OCI-LY3 (cell line): ENCODE measurements around the gene COMMD4.
A peak's percentile ranks its signal among the peaks of the same experiment; 100 is the strongest.
"Not testable (repeated sequence)": the region's sequence is repeated elsewhere in the genome, so short reads cannot be mapped to it uniquely, and the experiment has no call there.

Experiments used
- H2AFZ ChIP-seq: fragments of 200-600, 300-600 bp; shearing (Covaris generic); 2 replicates; pipeline ENCODE4 v1.6.0; 2014; ENCODE audit warnings: antibody characterized with exemption, low read depth, low read length
- H3K27ac ChIP-seq: fragments of 200-600, 300-600 bp; sonication (generic); 2 replicates; pipeline ENCODE4 v1.5.1; 2014; ENCODE audit warnings: mild to moderate bottlenecking, low read length, moderate library complexity, mixed read lengths
- H3K27me3 ChIP-seq: fragments of 200-600, 300-600 bp; sonication (generic); 2 replicates; pipeline ENCODE4 v1.6.1; 2014; ENCODE audit warnings: low read depth, low read length, mixed read lengths
- H3K36me3 ChIP-seq: fragments of 200-600, 300-600 bp; sonication (generic); replicated peaks from 2 replicates; pipeline ENCODE3; 2014; ENCODE audit warnings: low read depth, low read length, mixed read lengths
- H3K4me1 ChIP-seq: fragments of 300-600, 200-600 bp; sonication (generic); 2 replicates; pipeline ENCODE4 v1.6.1; 2014; ENCODE audit warnings: low read length, mixed read lengths
- H3K4me2 ChIP-seq: fragments of 200-600, 300-600 bp; sonication (generic); 2 replicates; pipeline ENCODE4 v1.6.1; 2014; ENCODE audit warnings: low read length, mixed read lengths
- H3K4me3 ChIP-seq: fragments of 300-600, 200-600 bp; sonication (generic); 2 replicates; pipeline ENCODE4 v1.5.1; 2014; ENCODE audit warnings: antibody characterized with exemption, mild to moderate bottlenecking, low read length, moderate library complexity
- H3K79me2 ChIP-seq: fragments of 300-600, 200-600 bp; shearing (Covaris generic); 2 replicates; pipeline ENCODE4 v1.6.1; 2014; ENCODE audit warnings: mild to moderate bottlenecking, low read length, mixed read lengths
- H3K9ac ChIP-seq: fragments of 300-600, 200-600 bp; shearing (Covaris generic); 2 replicates; pipeline ENCODE4 v1.6.0; 2014; ENCODE audit warnings: mild to moderate bottlenecking, low read length, moderate library complexity
- H3K9me3 ChIP-seq: fragments of 200-600, 300-600 bp; shearing (Covaris generic); 2 replicates; pipeline ENCODE4 v1.6.1; 2014; ENCODE audit warnings: low read length, mixed read lengths; ENCODE audit not compliant: insufficient read depth
- H4K20me1 ChIP-seq: fragments of 200-600, 300-600 bp; sonication (generic); 2 replicates; pipeline ENCODE4 v1.6.1; 2016; ENCODE audit warnings: low read length, mixed read lengths; ENCODE audit not compliant: insufficient read depth
- CTCF ChIP-seq: fragments of 200-600, 300-600 bp; sonication (generic); IDR thresholded peaks from 2 replicates; pipeline ENCODE4 v1.5.1; 2014; ENCODE audit warnings: antibody characterized with exemption, low read length, low read depth
- EZH2phosphoT487 ChIP-seq: fragments of 200-600 bp; shearing (Covaris generic); IDR thresholded peaks from 2 replicates; pipeline ENCODE4 v1.6.1; 2018; ENCODE audit warnings: antibody characterized with exemption, mixed run types, low read depth

The COMMD4 gene

GRCh38 chr15:75328493-75329314 is 7.2 kb upstream of the COMMD4 start:
- no peaks in the 10 kb centered on the region for H3K36me3 ChIP-seq
- no peak overlapping the region for H3K4me2 ChIP-seq
- no peaks in the 10 kb centered on the region for H3K4me1 ChIP-seq
- no peaks in the 10 kb centered on the region for H3K79me2 ChIP-seq
- H2AFZ ChIP-seq = no peak overlapping the region
- H4K20me1 ChIP-seq = no peaks in the 10 kb centered on the region
- no peak overlapping the region for H3K27ac ChIP-seq
- no peaks in the 10 kb centered on the region for H3K27me3 ChIP-seq
- H3K9ac ChIP-seq = no peak overlapping the region
- no peaks in the 10 kb centered on the region for H3K9me3 ChIP-seq
- TF ChIP-seq EZH2phosphoT487 = no peak
- no peak for TF ChIP-seq CTCF
- no peak overlapping the region for H3K4me3 ChIP-seq

GRCh38 chr15:75329571-75329970 is 6.3 kb upstream of the COMMD4 start:
- no peak overlapping the region for H3K27ac ChIP-seq
- no peak overlapping the region for H3K9ac ChIP-seq
- H3K4me1 ChIP-seq = no peaks in the 10 kb centered on the region
- H3K36me3 ChIP-seq = no peaks in the 10 kb centered on the region
- no peaks in the 10 kb centered on the region for H3K27me3 ChIP-seq
- TF ChIP-seq EZH2phosphoT487 (no peak), CTCF (no peak)
- H2AFZ ChIP-seq = no peak overlapping the region
- no peak overlapping the region for H3K4me2 ChIP-seq
- H3K79me2 ChIP-seq = no peaks in the 10 kb centered on the region
- no peak overlapping the region for H3K4me3 ChIP-seq
- H4K20me1 ChIP-seq = no peaks in the 10 kb centered on the region
- H3K9me3 ChIP-seq = no peaks in the 10 kb centered on the region

- H3K27me3 ChIP-seq, H4K20me1 ChIP-seq, H2AFZ ChIP-seq, H3K36me3 ChIP-seq, H3K4me3 ChIP-seq, H3K9ac ChIP-seq, H3K27ac ChIP-seq, H3K4me2 ChIP-seq, H3K9me3 ChIP-seq: not testable (repeated sequence)
- peaks cover 11% of the 10 kb centered on the region for H3K4me1 ChIP-seq
- peaks cover 10% of the 10 kb centered on the region for H3K79me2 ChIP-seq
Observed at GRCh38 chr15:75332093-75332492, 3.8 kb upstream of the COMMD4 start.

- Histone ChIP-seq H3K4me1 (peaks cover 11% of the 10 kb centered on the region), H3K79me2 (peaks cover 10% of the 10 kb centered on the region)
- not testable (repeated sequence) for H3K27me3 ChIP-seq, H3K9me3 ChIP-seq, H2AFZ ChIP-seq, H4K20me1 ChIP-seq, H3K4me3 ChIP-seq, H3K4me2 ChIP-seq, H3K36me3 ChIP-seq, H3K27ac ChIP-seq, H3K9ac ChIP-seq
Observed at GRCh38 chr15:75333654-75334419, 2.0 kb upstream of the COMMD4 start.

GRCh38 chr15:75335313-75335704 is 554 bp upstream of the COMMD4 start:
- Histone ChIP-seq H3K36me3 (peaks cover 5% of the 10 kb centered on the region), H3K4me1 (peaks cover 11% of the 10 kb centered on the region), H3K27me3 (no peaks in the 10 kb centered on the region), H3K9ac (peak overlapping the region; percentile 79), H3K79me2 (peaks cover 10% of the 10 kb centered on the region), H2AFZ (peak overlapping the region; percentile 83), H4K20me1 (no peaks in the 10 kb centered on the region), H3K27ac (no peak overlapping the region), H3K9me3 (no peaks in the 10 kb centered on the region), H3K4me3 (peak overlapping the region; percentile 94), H3K4me2 (peak overlapping the region; percentile 91)
- TF ChIP-seq EZH2phosphoT487 (no peak), CTCF (no peak)
